Calu3 (cell line): ENCODE results near the gene AMD1. TPM values are rescaled to one million over a fixed set of nuclear protein-coding genes. Genes with fewer than 3 reads are reported as not detected.
"Not testable (repeated sequence)": the region's sequence is repeated elsewhere in the genome, so short reads cannot be mapped to it uniquely, and the experiment has no call there.

ENCODE experiments used
- BruUV-seq: library from RNA; stranded (reverse); fragments of 400-500 nt; replicated peaks from 2 replicates; lab custom pipeline; 2021; lab: Mats Ljungman, UMichigan
- CTCF ChIA-PET: fragments of 300-600 bp; sonication (Branson Sonifier 250); formaldehyde crosslinking; loops from one replicate; lab custom pipeline; 2022; ENCODE audit warnings: antibody characterized with exemption; lab: Charles Lee
- DNase-seq: peaks from one replicate; pipeline ENCODE4 v3.0.0; 2022
- H3K27ac Mint-ChIP-seq: one replicate; pipeline ENCODE4 v1.8.0; 2022; ENCODE audit warnings: mixed read lengths; ENCODE audit not compliant: unreplicated experiment
- H3K27me3 Mint-ChIP-seq: one replicate; pipeline ENCODE4 v1.8.0; 2022; ENCODE audit warnings: mixed read lengths; ENCODE audit not compliant: unreplicated experiment
- H3K36me3 Mint-ChIP-seq: one replicate; pipeline ENCODE4 v1.8.0; 2022; ENCODE audit warnings: mild to moderate bottlenecking, moderate library complexity, mixed read lengths; ENCODE audit not compliant: insufficient read depth, unreplicated experiment
- H3K4me1 Mint-ChIP-seq: one replicate; pipeline ENCODE4 v1.8.0; 2022; ENCODE audit warnings: mild to moderate bottlenecking, low read depth, mixed read lengths; ENCODE audit not compliant: unreplicated experiment
- H3K4me3 Mint-ChIP-seq: one replicate; pipeline ENCODE4 v1.8.0; 2022; ENCODE audit warnings: mild to moderate bottlenecking, low read depth, moderate library complexity, mixed read lengths; ENCODE audit not compliant: unreplicated experiment
- H3K9me3 Mint-ChIP-seq: one replicate; pipeline ENCODE4 v1.8.0; 2022; ENCODE audit warnings: low read depth, mixed read lengths; ENCODE audit not compliant: unreplicated experiment
- intact Hi-C: fragments of 100-400 bp; cut with micrococcal nuclease; formaldehyde crosslinking; loops from one replicate; pipeline ENCODE4 v1.10.0; 2022; ENCODE audit not compliant: unreplicated experiment
- total RNA-seq: library from RNA; stranded (reverse); gene quantifications from 2 replicates; pipeline ENCODE4 v1.2.3, GENCODE V29; 2022
- TF ChIP-seq, protein P1 (sequence below): fragments of 200-600 bp; IDR thresholded peaks from one replicate; pipeline ENCODE4 v1.8.0; 2022; ENCODE audit warnings: antibody characterized with exemption; ENCODE audit not compliant: unreplicated experiment

AMD1 gene
- total RNA-seq, 1 experiment from 2014 or later = 74.0 TPM

DNA sequence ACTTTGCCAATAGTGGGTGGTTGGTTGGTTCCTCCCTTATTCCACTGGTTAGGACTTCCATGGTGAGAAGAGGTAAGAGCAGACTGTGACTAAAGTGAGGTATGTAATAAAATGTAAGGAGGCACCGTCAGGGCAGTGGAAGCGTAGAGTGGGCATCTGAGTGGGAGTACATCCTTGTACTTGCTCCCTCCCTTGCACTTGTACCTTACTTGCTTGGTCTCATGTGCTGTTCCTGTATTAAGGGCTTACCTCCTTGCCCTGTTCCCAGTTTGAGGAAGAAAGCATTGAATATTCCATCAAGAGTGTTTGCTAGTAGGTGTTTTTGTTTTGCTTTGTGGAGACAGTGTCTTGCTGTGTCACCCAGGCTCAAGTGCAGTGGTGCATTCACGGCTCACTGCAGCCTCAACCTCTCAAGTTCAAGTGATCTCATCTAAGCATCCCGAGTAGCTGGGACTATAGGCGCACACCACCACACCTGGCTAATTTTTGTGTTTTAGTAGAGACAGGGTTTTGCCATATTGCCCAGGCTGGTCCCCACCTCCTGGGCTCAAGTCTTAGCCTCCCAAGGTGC is 25.5 kb downstream of the AMD1 start:
- BruUV-seq = no TSS peak
- H3K36me3 Mint-ChIP-seq = peaks cover 77% of the 10 kb centered on the region
- TF ChIP-seq, protein P1, sequence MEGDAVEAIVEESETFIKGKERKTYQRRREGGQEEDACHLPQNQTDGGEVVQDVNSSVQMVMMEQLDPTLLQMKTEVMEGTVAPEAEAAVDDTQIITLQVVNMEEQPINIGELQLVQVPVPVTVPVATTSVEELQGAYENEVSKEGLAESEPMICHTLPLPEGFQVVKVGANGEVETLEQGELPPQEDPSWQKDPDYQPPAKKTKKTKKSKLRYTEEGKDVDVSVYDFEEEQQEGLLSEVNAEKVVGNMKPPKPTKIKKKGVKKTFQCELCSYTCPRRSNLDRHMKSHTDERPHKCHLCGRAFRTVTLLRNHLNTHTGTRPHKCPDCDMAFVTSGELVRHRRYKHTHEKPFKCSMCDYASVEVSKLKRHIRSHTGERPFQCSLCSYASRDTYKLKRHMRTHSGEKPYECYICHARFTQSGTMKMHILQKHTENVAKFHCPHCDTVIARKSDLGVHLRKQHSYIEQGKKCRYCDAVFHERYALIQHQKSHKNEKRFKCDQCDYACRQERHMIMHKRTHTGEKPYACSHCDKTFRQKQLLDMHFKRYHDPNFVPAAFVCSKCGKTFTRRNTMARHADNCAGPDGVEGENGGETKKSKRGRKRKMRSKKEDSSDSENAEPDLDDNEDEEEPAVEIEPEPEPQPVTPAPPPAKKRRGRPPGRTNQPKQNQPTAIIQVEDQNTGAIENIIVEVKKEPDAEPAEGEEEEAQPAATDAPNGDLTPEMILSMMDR = no peak

DNA sequence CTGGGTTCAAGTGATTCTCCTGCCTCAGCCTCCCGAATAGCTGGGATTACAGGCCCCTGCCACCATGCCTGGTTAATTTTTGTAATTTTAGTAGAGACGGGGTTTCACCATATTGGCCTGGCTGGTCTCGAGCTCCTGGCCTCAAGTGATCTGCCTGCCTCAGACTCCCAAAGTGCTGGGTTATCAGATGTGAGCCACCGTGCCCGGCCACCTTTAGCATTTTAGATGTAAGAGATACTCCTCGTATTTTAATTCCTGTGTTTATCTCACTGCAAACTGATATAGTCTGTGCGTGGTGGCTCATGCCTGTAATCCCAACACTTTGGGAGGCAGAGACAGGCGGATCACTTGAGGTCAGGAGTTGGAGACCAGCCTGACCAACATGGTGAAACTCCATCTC is 27.0 kb downstream of the AMD1 start:
- H3K4me1 Mint-ChIP-seq, H3K27me3 Mint-ChIP-seq, BruUV-seq, H3K27ac Mint-ChIP-seq, CTCF ChIA-PET, intact Hi-C loops, H3K4me3 Mint-ChIP-seq, DNase-seq: not testable (repeated sequence)
- H3K36me3 Mint-ChIP-seq = peaks cover 64% of the 10 kb centered on the region
- peaks cover 14% of the 10 kb centered on the region for H3K9me3 Mint-ChIP-seq

More for the DNA sequence above, 25.5 kb downstream of the AMD1 start:
- Mint-ChIP-seq H3K9me3 (peaks cover 9% of the 10 kb centered on the region), H3K27ac (peak overlapping the region; percentile 74), H3K4me1 (no peaks in the 10 kb centered on the region), H3K4me3 (no peak overlapping the region), H3K27me3 (no peaks in the 10 kb centered on the region)
- DNase-seq = no peak
- intact Hi-C loops = no loop called here
- CTCF ChIA-PET = interaction anchor here (0.6 kb wide), 1 partner anchor 25 kb away, joined by 3 read pairs; the partner anchor contains the start of gene AMD1

DNA sequence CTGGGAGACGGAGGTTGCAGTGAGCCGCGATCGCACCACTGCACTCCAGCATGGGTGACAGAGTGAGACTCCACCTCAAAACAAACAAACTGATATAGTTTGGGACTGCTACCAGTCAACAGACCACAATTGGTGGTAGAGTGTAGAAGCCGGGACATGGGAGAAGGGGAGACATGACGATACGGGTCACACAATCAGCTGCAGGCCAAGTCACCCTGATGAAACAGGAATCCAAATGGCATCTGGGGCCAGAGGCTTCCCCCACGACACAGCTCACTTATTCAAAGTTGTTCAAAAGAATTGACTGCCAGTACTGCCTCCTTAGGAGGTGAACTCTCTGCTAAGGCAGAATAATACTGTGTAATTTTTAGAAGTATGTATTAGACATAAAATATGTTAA is 27.5 kb downstream of the AMD1 start:
- no peaks in the 10 kb centered on the region for H3K27me3 Mint-ChIP-seq
- TF ChIP-seq, protein P1 = no peak
- CTCF ChIA-PET = no interaction called here
- intact Hi-C loops = no loop called here
- H3K4me1 Mint-ChIP-seq = no peaks in the 10 kb centered on the region
- H3K4me3 Mint-ChIP-seq = no peak overlapping the region
- no TSS peak for BruUV-seq
- H3K9me3 Mint-ChIP-seq = peaks cover 18% of the 10 kb centered on the region
- DNase-seq = no peak
- peaks cover 59% of the 10 kb centered on the region for H3K36me3 Mint-ChIP-seq
- H3K27ac Mint-ChIP-seq = no peak overlapping the region

DNA sequence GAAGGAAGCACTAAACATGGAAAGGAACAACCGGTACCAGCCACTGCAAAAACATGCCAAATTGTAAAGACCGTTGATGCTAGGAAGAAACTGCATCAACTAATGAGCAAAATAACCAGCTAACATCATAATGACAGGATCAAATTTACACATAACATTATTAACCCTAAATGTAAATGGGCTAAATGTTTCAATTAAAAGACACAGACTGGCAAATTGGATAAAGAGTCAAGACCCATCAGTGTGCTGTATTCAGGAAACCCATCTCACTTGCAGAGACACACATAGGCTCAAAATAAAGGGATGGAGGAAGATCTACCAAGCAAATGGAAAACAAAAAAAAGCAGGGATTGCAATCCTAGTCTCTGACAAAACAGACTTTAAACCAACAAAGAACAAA is 31.7 kb downstream of the AMD1 start:
- Mint-ChIP-seq H3K9me3 (peaks cover 21% of the 10 kb centered on the region), H3K36me3 (peaks cover 33% of the 10 kb centered on the region)
- DNase-seq, H3K4me3 Mint-ChIP-seq, BruUV-seq, intact Hi-C loops, CTCF ChIA-PET, H3K27ac Mint-ChIP-seq, H3K27me3 Mint-ChIP-seq, H3K4me1 Mint-ChIP-seq: not testable (repeated sequence)

DNA sequence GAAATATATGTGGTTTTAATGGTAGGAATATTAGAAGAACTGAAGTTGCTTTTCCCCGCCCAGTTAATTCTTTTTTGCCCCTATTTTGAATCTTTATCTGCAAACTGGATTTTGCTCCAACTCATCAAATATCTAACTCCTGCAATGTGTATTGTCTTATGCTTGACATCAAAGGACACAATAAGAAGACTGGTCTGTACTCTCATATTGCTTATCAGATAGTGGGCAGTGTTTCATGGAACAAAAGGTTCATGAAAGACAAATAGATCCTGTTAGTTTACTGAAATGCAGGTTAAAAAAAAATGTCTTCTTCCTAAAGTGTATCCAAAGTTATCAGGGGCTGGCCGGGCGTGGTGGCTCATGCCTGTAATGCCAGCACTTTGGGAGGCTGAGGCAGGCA is 56.2 kb downstream of the AMD1 start:
- CTCF ChIA-PET = no interaction called here
- Mint-ChIP-seq H3K4me3 (no peak overlapping the region), H3K9me3 (no peaks in the 10 kb centered on the region), H3K27ac (no peak overlapping the region), H3K4me1 (no peaks in the 10 kb centered on the region), H3K27me3 (no peaks in the 10 kb centered on the region), H3K36me3 (no peaks in the 10 kb centered on the region)
- BruUV-seq = no TSS peak
- TF ChIP-seq, protein P1 = no peak
- DNase-seq = no peak
- intact Hi-C loops = no loop called here
